ENCODE results near the gene OVCH2.
A peak's percentile ranks its signal among the peaks of the same experiment; 100 is the strongest.
"Not testable (repeated sequence)": the region's sequence is repeated elsewhere in the genome, so short reads cannot be mapped to it uniquely, and the experiment has no call there.

Gene OVCH2

GRCh38 chr11:7671347-7672215, 34.7 kb downstream of the OVCH2 start:
- DNase-seq: no peak

GRCh38 chr11:7670641-7671040, 35.6 kb downstream of the OVCH2 start:
- DNase-seq: no peak

- DNase-seq: no peak
Measured at GRCh38 chr11:7668911-7669310, 37.4 kb downstream of the OVCH2 start.

GRCh38 chr11:7668464-7668863, 37.8 kb downstream of the OVCH2 start:
- DNase-seq: no peak

- no peak for DNase-seq
Measured at GRCh38 chr11:7667460-7667859, 38.8 kb downstream of the OVCH2 start.

GRCh38 chr11:7666292-7666866, 39.9 kb downstream of the OVCH2 start:
- no peak for DNase-seq

- DNase-seq: peak; percentile 65
Measured at GRCh38 chr11:7665473-7666291, 40.6 kb downstream of the OVCH2 start.

GRCh38 chr11:7664867-7665266, 41.4 kb downstream of the OVCH2 start:
- no peak for DNase-seq

GRCh38 chr11:7663531-7663930, 42.7 kb downstream of the OVCH2 start:
- not testable (repeated sequence) for DNase-seq

GRCh38 chr11:7657306-7658025, 48.8 kb downstream of the OVCH2 start:
- DNase-seq: peak; percentile 67

GRCh38 chr11:7656704-7657103, 49.6 kb downstream of the OVCH2 start:
- DNase-seq: no peak

- peak; percentile 28 for DNase-seq
Measured at GRCh38 chr11:7655253-7656217, 50.7 kb downstream of the OVCH2 start.

GRCh38 chr11:7654195-7654705, 52.0 kb downstream of the OVCH2 start:
- no peak for DNase-seq

- no peak for DNase-seq
Measured at GRCh38 chr11:7651700-7652099, 54.6 kb downstream of the OVCH2 start.

GRCh38 chr11:7651140-7651551, 55.1 kb downstream of the OVCH2 start:
- DNase-seq: peak; percentile 75

- DNase-seq: no peak
Measured at GRCh38 chr11:7648264-7648663, 58.0 kb downstream of the OVCH2 start.

- DNase-seq: no peak
Measured at GRCh38 chr11:7646866-7647265, 59.4 kb downstream of the OVCH2 start.

GRCh38 chr11:7645206-7645605, 61.1 kb downstream of the OVCH2 start:
- no peak for DNase-seq

GRCh38 chr11:7643314-7643713, 63.0 kb downstream of the OVCH2 start:
- DNase-seq: no peak

GRCh38 chr11:7642747-7643146, 63.5 kb downstream of the OVCH2 start:
- DNase-seq: no peak

- no peak for DNase-seq
Measured at GRCh38 chr11:7640816-7641215, 65.5 kb downstream of the OVCH2 start.

GRCh38 chr11:7639643-7640025, 66.6 kb downstream of the OVCH2 start:
- no peak for DNase-seq

Measured in EL (cell line).